ENCODE data around the gene CD55. TPM values are rescaled to one million over a fixed set of nuclear protein-coding genes. Genes with fewer than 3 reads are reported as not detected.

The CD55 gene
- total RNA-seq, 1 experiment from 2014 or later: 103 TPM

DNA sequence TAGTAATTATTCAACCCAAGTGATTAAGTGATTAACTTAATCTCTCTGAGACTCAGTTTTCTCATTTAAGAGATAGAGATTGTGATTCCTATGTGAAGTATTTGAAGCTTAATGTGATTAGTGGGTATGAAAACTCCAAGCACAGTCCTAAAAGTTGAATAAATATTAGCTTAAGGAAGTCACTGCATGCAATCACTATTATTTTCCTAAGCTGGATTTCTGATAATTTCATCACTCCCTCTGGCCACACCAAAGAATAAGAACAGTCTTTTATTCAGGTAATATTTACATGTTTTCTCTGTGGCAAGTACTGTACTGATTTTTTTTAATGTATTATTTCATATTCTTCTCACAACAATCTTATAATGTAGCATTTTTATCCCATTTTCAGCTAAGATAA, 31.1 kb downstream of the CD55 start:
- H3K4me3 ChIP-seq (ENCODE audit: low read length): no peak overlapping the region
- H3K9ac ChIP-seq (ENCODE audit: low read length): no peak overlapping the region
- no peak overlapping the region for H3K4me2 ChIP-seq (ENCODE audit: low read depth, low read length, poor library complexity, severe bottlenecking)
- H2AFZ ChIP-seq (ENCODE audit: low read length): no peak overlapping the region
- H3K4me1 ChIP-seq (ENCODE audit: low read length): peaks cover 8% of the 10 kb centered on the region; the same call in 1 of the 2 replicates
- no peaks in the 10 kb centered on the region for H3K9me2 ChIP-seq (replicated peaks; ENCODE audit: insufficient read depth, low read length)
- no peaks in the 10 kb centered on the region for H3K9me3 ChIP-seq (ENCODE audit: low read length)
- no peaks in the 10 kb centered on the region for H4K20me1 ChIP-seq (ENCODE audit: insufficient read depth, low read depth, low read length)
- H3K79me2 ChIP-seq (ENCODE audit: low read length): peaks cover 29% of the 10 kb centered on the region
- H3K36me3 ChIP-seq (ENCODE audit: insufficient read depth, low read length): peaks cover 26% of the 10 kb centered on the region
- no peaks in the 10 kb centered on the region for H3K27me3 ChIP-seq (ENCODE audit: low read length)
- H3K27ac ChIP-seq (ENCODE audit: low read length): no peak overlapping the region
- DNase-seq: no peak

- Histone ChIP-seq H3K4me2 (ENCODE audit: low read depth, low read length, poor library complexity, severe bottlenecking) (no peak overlapping the region), H3K79me2 (ENCODE audit: low read length) (peaks cover 18% of the 10 kb centered on the region), H3K9me3 (ENCODE audit: low read length) (no peaks in the 10 kb centered on the region), H4K20me1 (ENCODE audit: insufficient read depth, low read depth, low read length) (no peaks in the 10 kb centered on the region), H3K27ac (ENCODE audit: low read length) (no peak overlapping the region), H3K4me1 (ENCODE audit: low read length) (peaks cover 12% of the 10 kb centered on the region; the same call in 1 of the 2 replicates), H3K9me2 (replicated peaks; ENCODE audit: insufficient read depth, low read length) (no peaks in the 10 kb centered on the region), H3K4me3 (ENCODE audit: low read length) (no peak overlapping the region), H2AFZ (ENCODE audit: low read length) (no peak overlapping the region), H3K36me3 (ENCODE audit: insufficient read depth, low read length) (peaks cover 9% of the 10 kb centered on the region; the same call in 1 of the 2 replicates), H3K9ac (ENCODE audit: low read length) (no peak overlapping the region), H3K27me3 (ENCODE audit: low read length) (no peaks in the 10 kb centered on the region)
- DNase-seq: no peak
Measured at GRCh38 chr1:207355060-207355459, 33.6 kb downstream of the CD55 start.

DNA sequence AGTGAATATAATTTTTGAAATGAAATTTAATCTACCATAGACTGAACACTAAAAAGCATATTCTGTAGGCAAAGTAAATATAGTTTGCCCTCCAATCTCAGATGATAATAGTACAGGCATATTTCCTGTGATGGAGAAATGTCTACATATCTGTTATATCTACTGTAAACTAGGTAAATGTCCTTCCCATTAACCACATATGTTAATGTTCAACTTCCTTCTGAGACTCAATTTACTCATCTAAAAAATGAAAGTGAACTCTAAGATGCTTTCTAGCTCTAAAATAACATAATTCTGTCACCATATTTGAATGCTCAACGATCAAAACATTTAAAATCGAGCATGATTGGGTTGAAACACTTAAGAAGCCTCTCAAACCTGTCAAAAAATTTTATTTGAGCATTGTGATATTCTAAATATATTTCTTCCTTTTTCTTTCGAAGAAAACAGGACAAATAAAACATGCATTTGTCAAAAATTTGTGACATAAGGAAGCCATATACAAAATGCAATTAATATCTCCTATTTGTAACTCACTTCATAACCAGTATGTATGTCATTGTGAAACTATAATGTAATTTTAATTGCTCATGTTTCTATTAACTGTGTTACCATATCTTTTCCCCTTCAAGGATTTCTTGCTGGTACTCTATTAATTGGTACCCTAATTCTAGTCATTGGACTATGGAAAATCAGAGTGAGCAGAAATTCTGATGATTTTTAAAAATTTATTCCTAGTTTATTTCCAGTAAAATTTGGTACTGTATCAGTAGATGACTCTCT, 34.2 kb downstream of the CD55 start:
- no peak overlapping the region for H2AFZ ChIP-seq (ENCODE audit: low read length)
- H3K79me2 ChIP-seq (ENCODE audit: low read length): peaks cover 11% of the 10 kb centered on the region; the same call in 1 of the 2 replicates
- H3K4me3 ChIP-seq (ENCODE audit: low read length): no peak overlapping the region
- no peak for DNase-seq
- H3K9ac ChIP-seq (ENCODE audit: low read length): no peak overlapping the region
- peaks cover 5% of the 10 kb centered on the region; the same call in 1 of the 2 replicates for H3K36me3 ChIP-seq (ENCODE audit: insufficient read depth, low read length)
- H3K9me2 ChIP-seq (replicated peaks; ENCODE audit: insufficient read depth, low read length): no peaks in the 10 kb centered on the region
- H3K9me3 ChIP-seq (ENCODE audit: low read length): no peaks in the 10 kb centered on the region
- H3K4me2 ChIP-seq (ENCODE audit: low read depth, low read length, poor library complexity, severe bottlenecking): no peak overlapping the region
- no peaks in the 10 kb centered on the region for H4K20me1 ChIP-seq (ENCODE audit: insufficient read depth, low read depth, low read length)
- no peaks in the 10 kb centered on the region for H3K27me3 ChIP-seq (ENCODE audit: low read length)
- H3K4me1 ChIP-seq (ENCODE audit: low read length): peaks cover 12% of the 10 kb centered on the region; the same call in 1 of the 2 replicates
- H3K27ac ChIP-seq (ENCODE audit: low read length): no peak overlapping the region

- DNase-seq: no peak
- Histone ChIP-seq H3K27ac (ENCODE audit: low read length) (no peak overlapping the region), H3K9ac (ENCODE audit: low read length) (no peak overlapping the region), H3K4me3 (ENCODE audit: low read length) (no peak overlapping the region), H4K20me1 (ENCODE audit: insufficient read depth, low read depth, low read length) (no peaks in the 10 kb centered on the region), H3K36me3 (ENCODE audit: insufficient read depth, low read length) (no peaks in the 10 kb centered on the region; the same call in 1 of the 2 replicates), H3K9me2 (replicated peaks; ENCODE audit: insufficient read depth, low read length) (0 out of 2 replicates have a peak, but pooled peaks cover 3% of the 10 kb centered on the region), H3K27me3 (ENCODE audit: low read length) (no peaks in the 10 kb centered on the region), H3K9me3 (ENCODE audit: low read length) (no peaks in the 10 kb centered on the region), H2AFZ (ENCODE audit: low read length) (no peak overlapping the region), H3K79me2 (ENCODE audit: low read length) (no peaks in the 10 kb centered on the region), H3K4me1 (ENCODE audit: low read length) (0 out of 2 replicates have a peak, but pooled peaks cover 4% of the 10 kb centered on the region), H3K4me2 (ENCODE audit: low read depth, low read length, poor library complexity, severe bottlenecking) (no peak overlapping the region)
Measured at GRCh38 chr1:207361029-207361428, 39.6 kb downstream of the CD55 start.

DNA sequence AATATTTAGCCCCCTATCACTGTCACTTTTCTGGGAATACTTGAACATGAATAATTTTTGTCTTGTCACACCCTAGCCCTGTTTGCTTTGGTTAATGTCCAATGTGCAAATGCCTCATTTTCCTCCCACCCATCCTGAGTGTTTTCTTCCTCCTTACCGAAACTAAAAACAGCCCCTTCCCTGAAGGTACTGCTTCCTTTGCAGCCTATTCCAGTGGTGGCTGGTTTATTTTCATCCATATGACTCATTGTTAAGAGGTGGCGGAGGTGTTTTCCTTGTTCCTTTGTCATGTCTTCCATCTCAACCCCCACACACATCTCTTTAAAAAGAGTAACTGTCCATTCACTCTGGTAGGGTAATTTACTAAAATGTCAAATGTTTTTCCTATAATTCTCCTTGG, 40.4 kb downstream of the CD55 start:
- no peak for DNase-seq
- Histone ChIP-seq H3K36me3 (ENCODE audit: insufficient read depth, low read length) (no peaks in the 10 kb centered on the region; the same call in 1 of the 2 replicates), H3K9me3 (ENCODE audit: low read length) (no peaks in the 10 kb centered on the region), H3K4me3 (ENCODE audit: low read length) (no peak overlapping the region), H3K4me1 (ENCODE audit: low read length) (0 out of 2 replicates have a peak, but pooled peaks cover 4% of the 10 kb centered on the region), H3K4me2 (ENCODE audit: low read depth, low read length, poor library complexity, severe bottlenecking) (no peak overlapping the region), H4K20me1 (ENCODE audit: insufficient read depth, low read depth, low read length) (no peaks in the 10 kb centered on the region), H3K27ac (ENCODE audit: low read length) (no peak overlapping the region), H3K9me2 (replicated peaks; ENCODE audit: insufficient read depth, low read length) (0 out of 2 replicates have a peak, but pooled peaks cover 3% of the 10 kb centered on the region), H3K9ac (ENCODE audit: low read length) (no peak overlapping the region), H2AFZ (ENCODE audit: low read length) (no peak overlapping the region), H3K27me3 (ENCODE audit: low read length) (no peaks in the 10 kb centered on the region), H3K79me2 (ENCODE audit: low read length) (no peaks in the 10 kb centered on the region)

GRCh38 chr1:207362962-207363860, 41.7 kb downstream of the CD55 start:
- DNase-seq: no peak
- no peaks in the 10 kb centered on the region for H4K20me1 ChIP-seq (ENCODE audit: insufficient read depth, low read depth, low read length)
- 0 out of 2 replicates have a peak, but pooled peaks cover 3% of the 10 kb centered on the region for H3K9me2 ChIP-seq (replicated peaks; ENCODE audit: insufficient read depth, low read length)
- H3K27me3 ChIP-seq (ENCODE audit: low read length): no peaks in the 10 kb centered on the region
- H3K4me2 ChIP-seq (ENCODE audit: low read depth, low read length, poor library complexity, severe bottlenecking): no peak overlapping the region
- 0 out of 2 replicates have a peak, but pooled peaks cover 4% of the 10 kb centered on the region for H3K4me1 ChIP-seq (ENCODE audit: low read length)
- H3K9ac ChIP-seq (ENCODE audit: low read length): no peak overlapping the region
- no peaks in the 10 kb centered on the region; the same call in 1 of the 2 replicates for H3K36me3 ChIP-seq (ENCODE audit: insufficient read depth, low read length)
- no peak overlapping the region for H3K27ac ChIP-seq (ENCODE audit: low read length)
- no peaks in the 10 kb centered on the region for H3K9me3 ChIP-seq (ENCODE audit: low read length)
- no peaks in the 10 kb centered on the region for H3K79me2 ChIP-seq (ENCODE audit: low read length)
- H2AFZ ChIP-seq (ENCODE audit: low read length): no peak overlapping the region
- H3K4me3 ChIP-seq (ENCODE audit: low read length): no peak overlapping the region

GRCh38 chr1:207363871-207364270, 42.4 kb downstream of the CD55 start:
- Histone ChIP-seq H3K4me3 (ENCODE audit: low read length) (no peak overlapping the region), H3K4me2 (ENCODE audit: low read depth, low read length, poor library complexity, severe bottlenecking) (no peak overlapping the region), H3K9me2 (replicated peaks; ENCODE audit: insufficient read depth, low read length) (0 out of 2 replicates have a peak, but pooled peaks cover 3% of the 10 kb centered on the region), H3K9ac (ENCODE audit: low read length) (no peak overlapping the region), H2AFZ (ENCODE audit: low read length) (no peak overlapping the region), H3K9me3 (ENCODE audit: low read length) (no peaks in the 10 kb centered on the region), H3K79me2 (ENCODE audit: low read length) (no peaks in the 10 kb centered on the region), H4K20me1 (ENCODE audit: insufficient read depth, low read depth, low read length) (no peaks in the 10 kb centered on the region), H3K4me1 (ENCODE audit: low read length) (no peaks in the 10 kb centered on the region), H3K27ac (ENCODE audit: low read length) (no peak overlapping the region), H3K27me3 (ENCODE audit: low read length) (no peaks in the 10 kb centered on the region), H3K36me3 (ENCODE audit: insufficient read depth, low read length) (no peaks in the 10 kb centered on the region; the same call in 1 of the 2 replicates)
- DNase-seq: no peak

DNA sequence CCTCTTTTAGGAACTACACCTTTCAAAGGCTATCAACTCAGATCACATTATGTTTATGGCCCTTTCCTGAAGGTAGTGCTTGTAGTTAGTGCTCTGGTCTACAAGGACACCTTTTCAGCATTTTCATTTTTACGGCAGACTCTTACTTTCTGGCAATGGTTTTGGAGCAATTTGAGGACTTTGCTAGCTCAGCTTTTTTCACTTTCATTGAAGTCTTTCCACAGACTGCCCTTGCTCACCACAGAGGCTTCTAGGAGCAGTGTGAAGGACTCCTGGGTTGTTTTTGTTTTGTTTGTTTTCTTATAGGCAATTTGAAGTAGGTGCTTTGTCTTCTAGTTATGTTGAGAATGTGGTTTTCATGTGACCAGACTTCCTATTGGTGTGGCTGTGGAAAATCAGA, 43.1 kb downstream of the CD55 start:
- Histone ChIP-seq H2AFZ (ENCODE audit: low read length) (no peak overlapping the region), H3K4me1 (ENCODE audit: low read length) (no peaks in the 10 kb centered on the region), H3K27me3 (ENCODE audit: low read length) (no peaks in the 10 kb centered on the region), H3K4me2 (ENCODE audit: low read depth, low read length, poor library complexity, severe bottlenecking) (no peak overlapping the region), H3K9me3 (ENCODE audit: low read length) (no peaks in the 10 kb centered on the region), H3K36me3 (ENCODE audit: insufficient read depth, low read length) (no peaks in the 10 kb centered on the region; the same call in 1 of the 2 replicates), H3K9me2 (replicated peaks; ENCODE audit: insufficient read depth, low read length) (0 out of 2 replicates have a peak, but pooled peaks cover 3% of the 10 kb centered on the region), H3K79me2 (ENCODE audit: low read length) (no peaks in the 10 kb centered on the region), H3K4me3 (ENCODE audit: low read length) (no peak overlapping the region), H3K27ac (ENCODE audit: low read length) (no peak overlapping the region), H4K20me1 (ENCODE audit: insufficient read depth, low read depth, low read length) (no peaks in the 10 kb centered on the region), H3K9ac (ENCODE audit: low read length) (no peak overlapping the region)
- no peak for DNase-seq
